Mammary epithelial cell (primary cell): Measurements from ENCODE around the gene DIAPH3.

ENCODE experiments used
- EZH2 ChIP-seq: IDR thresholded peaks from 2 replicates; pipeline ENCODE4 v1.6.1; 2012; ENCODE audit warnings: low read length, inconsistent platforms, borderline replicate concordance
- TF ChIP-seq, protein P1 (sequence below), 2 donors: IDR thresholded peaks in 1 of 2; conservative IDR thresholded peaks in 1 of 2; 2 replicates each; pipeline ENCODE4 v1.5.1; 2011 to 2012; ENCODE audit warnings: inconsistent platforms in 2 of 2, low read length in 2 of 2, mild to moderate bottlenecking in 2 of 2, control low read depth in 1 of 2, low read depth in 1 of 2; ENCODE audit not compliant: insufficient read depth in 1 of 2; ENCODE audit errors: extremely low read depth in 1 of 2

DNA sequence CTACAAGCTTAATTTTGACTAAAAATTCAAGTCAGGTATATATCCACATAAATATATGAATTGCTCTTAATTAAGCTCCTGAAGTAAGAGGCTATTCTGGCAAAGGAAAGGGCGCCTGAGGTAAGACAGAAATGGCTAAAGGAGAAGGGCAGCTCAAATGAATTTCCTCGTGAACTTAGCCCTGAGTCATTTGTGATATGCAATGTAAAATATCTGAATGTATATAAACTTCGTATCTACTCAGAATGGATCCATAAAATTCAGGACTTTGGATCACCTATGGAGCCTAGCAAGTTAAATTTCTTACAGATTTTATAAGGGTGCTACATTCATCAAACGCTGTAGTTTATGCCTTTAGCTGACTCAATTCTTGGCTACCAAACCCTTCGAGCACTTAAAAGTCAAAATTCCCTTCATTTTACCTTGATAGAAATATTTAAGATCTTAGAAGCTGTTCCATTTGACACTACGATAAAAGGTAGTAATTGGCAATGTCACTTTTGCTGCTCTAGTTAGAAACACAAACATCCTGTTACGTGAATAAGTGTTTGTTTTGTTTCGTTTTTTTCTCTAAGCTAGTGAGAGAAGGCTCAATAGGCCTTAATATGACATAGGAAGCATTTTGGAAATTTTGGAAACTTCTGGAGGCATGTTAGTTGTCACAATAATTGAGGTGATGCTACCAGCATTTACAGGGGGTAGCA lies 69.2 kb downstream of the DIAPH3 start:
- TF ChIP-seq, protein P1, sequence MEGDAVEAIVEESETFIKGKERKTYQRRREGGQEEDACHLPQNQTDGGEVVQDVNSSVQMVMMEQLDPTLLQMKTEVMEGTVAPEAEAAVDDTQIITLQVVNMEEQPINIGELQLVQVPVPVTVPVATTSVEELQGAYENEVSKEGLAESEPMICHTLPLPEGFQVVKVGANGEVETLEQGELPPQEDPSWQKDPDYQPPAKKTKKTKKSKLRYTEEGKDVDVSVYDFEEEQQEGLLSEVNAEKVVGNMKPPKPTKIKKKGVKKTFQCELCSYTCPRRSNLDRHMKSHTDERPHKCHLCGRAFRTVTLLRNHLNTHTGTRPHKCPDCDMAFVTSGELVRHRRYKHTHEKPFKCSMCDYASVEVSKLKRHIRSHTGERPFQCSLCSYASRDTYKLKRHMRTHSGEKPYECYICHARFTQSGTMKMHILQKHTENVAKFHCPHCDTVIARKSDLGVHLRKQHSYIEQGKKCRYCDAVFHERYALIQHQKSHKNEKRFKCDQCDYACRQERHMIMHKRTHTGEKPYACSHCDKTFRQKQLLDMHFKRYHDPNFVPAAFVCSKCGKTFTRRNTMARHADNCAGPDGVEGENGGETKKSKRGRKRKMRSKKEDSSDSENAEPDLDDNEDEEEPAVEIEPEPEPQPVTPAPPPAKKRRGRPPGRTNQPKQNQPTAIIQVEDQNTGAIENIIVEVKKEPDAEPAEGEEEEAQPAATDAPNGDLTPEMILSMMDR (conservative IDR thresholded peaks at IDR 0.05 in 1 of 2, IDR thresholded peaks at IDR 0.05 in 1 of 2; ENCODE audit: extremely low read depth in 1 of 2, insufficient read depth in 1 of 2, low read depth in 1 of 2, low read length in 2 of 2) = no peak
- no peak for TF ChIP-seq EZH2
